HepG2 (cell line): ENCODE data around the gene KCTD18. TPM values are rescaled to one million over a fixed set of nuclear protein-coding genes. Genes with fewer than 3 reads are reported as not detected.

ENCODE experiments used
- ETV5 ChIP-seq: IDR thresholded peaks from 2 replicates; pipeline ENCODE4 v1.6.1; 2018; ENCODE audit warnings: missing biosample characterization, missing genetic modification reagents, inconsistent platforms, borderline replicate concordance
- FIP1L1 ChIP-seq: fragments of 200-400 bp; formaldehyde crosslinking; IDR thresholded peaks from 2 replicates; pipeline ENCODE4 v1.6.1; 2018; ENCODE audit warnings: low read depth, mild to moderate bottlenecking, low read length, moderate library complexity, borderline replicate concordance; ENCODE audit not compliant: insufficient read depth
- HIVEP1 ChIP-seq: sonication (generic); formaldehyde crosslinking; IDR thresholded peaks from 2 replicates; pipeline ENCODE4 v1.4.0; 2020; ENCODE audit warnings: mild to moderate bottlenecking, missing genetic modification reagents
- KLF9 ChIP-seq: IDR thresholded peaks from 2 replicates; pipeline ENCODE4 v1.6.1; 2016; ENCODE audit warnings: low read depth
- KMT2B ChIP-seq: IDR thresholded peaks from 2 replicates; pipeline ENCODE4 v1.6.1; 2016; ENCODE audit warnings: missing genetic modification reagents, missing compliant biosample characterization
- MIER2 ChIP-seq: IDR thresholded peaks from 2 replicates; pipeline ENCODE4 v1.6.1; 2016; ENCODE audit warnings: missing biosample characterization, missing genetic modification reagents
- MXI1 ChIP-seq: IDR thresholded peaks from 3 replicates; pipeline ENCODE4 v1.6.1; 2012; ENCODE audit warnings: low read depth, low read length, inconsistent platforms, borderline replicate concordance
- NFE2 ChIP-seq: sonication (generic); formaldehyde crosslinking; IDR thresholded peaks from 2 replicates; pipeline ENCODE4 v1.4.0; 2020; ENCODE audit warnings: missing genetic modification reagents
- NFYB ChIP-seq: sonication (generic); formaldehyde crosslinking; IDR thresholded peaks from 2 replicates; pipeline ENCODE4 v1.4.0; 2020; ENCODE audit warnings: missing genetic modification reagents
- NR3C1 ChIP-seq: sonication (generic); formaldehyde crosslinking; IDR thresholded peaks from 2 replicates; pipeline ENCODE4 v1.4.0; 2020; ENCODE audit warnings: missing genetic modification reagents
- RFXAP ChIP-seq: sonication (generic); formaldehyde crosslinking; IDR thresholded peaks from 2 replicates; pipeline ENCODE4 v1.4.0; 2020; ENCODE audit warnings: missing genetic modification reagents, borderline replicate concordance
- RNF2 ChIP-seq: fragments of 450-650 bp; conservative IDR thresholded peaks from 2 replicates; pipeline ENCODE4 v1.6.1; 2016; ENCODE audit warnings: low read depth
- RORA ChIP-seq: sonication (generic); formaldehyde crosslinking; IDR thresholded peaks from 2 replicates; pipeline ENCODE4 v1.5.0; 2020; ENCODE audit warnings: mild to moderate bottlenecking, missing genetic modification reagents, moderate library complexity
- SCMH1 ChIP-seq: sonication (generic); formaldehyde crosslinking; IDR thresholded peaks from 2 replicates; pipeline ENCODE4 v1.9.0; 2021; ENCODE audit warnings: missing genetic modification reagents, mild to moderate bottlenecking, borderline replicate concordance
- SIX4 ChIP-seq: sonication (generic); formaldehyde crosslinking; IDR thresholded peaks from 2 replicates; pipeline ENCODE4 v1.4.0; 2020; ENCODE audit warnings: missing genetic modification reagents
- SNAI1 ChIP-seq: sonication (generic); formaldehyde crosslinking; IDR thresholded peaks from 2 replicates; pipeline ENCODE4 v1.5.0; 2020; ENCODE audit warnings: mild to moderate bottlenecking, missing genetic modification reagents, borderline replicate concordance
- SRF ChIP-seq: IDR thresholded peaks from 2 replicates; pipeline ENCODE4 v1.6.1; 2011; ENCODE audit warnings: mild to moderate bottlenecking, low read depth, low read length, moderate library complexity
- SRY ChIP-seq: sonication (generic); formaldehyde crosslinking; IDR thresholded peaks from 2 replicates; pipeline ENCODE4 v1.8.0; 2022; ENCODE audit warnings: mild to moderate bottlenecking, missing genetic modification reagents
- STAT5B ChIP-seq: sonication (generic); formaldehyde crosslinking; IDR thresholded peaks from 2 replicates; pipeline ENCODE4 v1.4.0; 2020; ENCODE audit warnings: missing genetic modification reagents
- TEAD2 ChIP-seq: sonication (generic); formaldehyde crosslinking; IDR thresholded peaks from 2 replicates; pipeline ENCODE4 v1.9.0; 2021; ENCODE audit warnings: missing genetic modification reagents
- TOE1 ChIP-seq: sonication (generic); formaldehyde crosslinking; IDR thresholded peaks from 2 replicates; pipeline ENCODE4 v1.4.0; 2020; ENCODE audit warnings: mild to moderate bottlenecking, missing genetic modification reagents
- ZFP41 ChIP-seq: sonication (generic); formaldehyde crosslinking; IDR thresholded peaks from 2 replicates; pipeline ENCODE4 v1.4.0; 2020; ENCODE audit warnings: mild to moderate bottlenecking, missing genetic modification reagents, borderline replicate concordance
- ZIK1 ChIP-seq: sonication (generic); formaldehyde crosslinking; IDR thresholded peaks from 2 replicates; pipeline ENCODE4 v1.5.0; 2020; ENCODE audit warnings: mild to moderate bottlenecking, low read depth, missing genetic modification reagents, borderline replicate concordance
- ZNF20 ChIP-seq: sonication (generic); formaldehyde crosslinking; IDR thresholded peaks from 2 replicates; pipeline ENCODE4 v1.4.0; 2020; ENCODE audit warnings: mild to moderate bottlenecking, moderate library complexity, missing genetic modification reagents
- ZNF234 ChIP-seq: sonication (generic); formaldehyde crosslinking; conservative IDR thresholded peaks from 2 replicates; pipeline ENCODE4 v1.5.1; 2020; ENCODE audit warnings: mild to moderate bottlenecking, missing genetic modification reagents
- ZNF33B ChIP-seq: sonication (generic); formaldehyde crosslinking; IDR thresholded peaks from 2 replicates; pipeline ENCODE4 v1.5.1; 2020; ENCODE audit warnings: mild to moderate bottlenecking, missing genetic modification reagents
- ZNF558 ChIP-seq: sonication (generic); formaldehyde crosslinking; IDR thresholded peaks from 2 replicates; pipeline ENCODE4 v1.9.0; 2022; ENCODE audit warnings: mild to moderate bottlenecking, missing genetic modification reagents, borderline replicate concordance
- ZNF816 ChIP-seq: sonication (generic); formaldehyde crosslinking; IDR thresholded peaks from 2 replicates; pipeline ENCODE4 v1.8.0; 2022; ENCODE audit warnings: missing genetic modification reagents, mild to moderate bottlenecking, borderline replicate concordance
- polyA plus RNA-seq, 8 experiments: library from polyadenylated mRNA; depleted of rRNA in 3 of 8; stranded (reverse) in 7 of 8; unstranded in 1 of 8; fragments of >200 nt; fragmentation: Illumina TruSeq in 4 of 8; extraction: Trizol in 4 of 8; gene quantifications; 2 replicates each; pipeline versions ENCODE4 v1.2.1 to v1.2.3, GENCODE V29; 2011 to 2016; ENCODE audit warnings: low read depth in 4 of 8, missing spikeins in 1 of 8, mixed read lengths in 1 of 8; ENCODE audit not compliant: insufficient read depth in 1 of 8
- total RNA-seq, 5 experiments: library from RNA; depleted of rRNA; stranded (reverse); fragments of >200 nt; fragmentation: Illumina TruSeq; extraction: Trizol; gene quantifications; 2 replicates each; pipeline ENCODE4 v1.2.3, GENCODE V29; 2016; ENCODE audit warnings: low read depth in 1 of 5
- TF ChIP-seq, protein P1 (sequence below): sonication (generic); formaldehyde crosslinking; IDR thresholded peaks from 2 replicates; pipeline ENCODE4 v1.5.0; 2020; ENCODE audit warnings: mild to moderate bottlenecking, missing genetic modification reagents, moderate library complexity
- TF ChIP-seq, protein P2 (sequence below): sonication (generic); formaldehyde crosslinking; IDR thresholded peaks from 2 replicates; pipeline ENCODE4 v1.4.0; 2020; ENCODE audit warnings: mild to moderate bottlenecking, missing genetic modification reagents, borderline replicate concordance
- TF ChIP-seq, protein P3 (sequence below): IDR thresholded peaks from 2 replicates; pipeline ENCODE4 v1.6.1; 2016; ENCODE audit warnings: missing compliant biosample characterization, missing genetic modification reagents, borderline replicate concordance

Gene KCTD18
- total and polyA plus RNA-seq, 2 of the 13 experiments (the other 11 are each of a cell fraction or from before 2014, with no cell fraction given), result 2.2 to 7.1 TPM

DNA sequence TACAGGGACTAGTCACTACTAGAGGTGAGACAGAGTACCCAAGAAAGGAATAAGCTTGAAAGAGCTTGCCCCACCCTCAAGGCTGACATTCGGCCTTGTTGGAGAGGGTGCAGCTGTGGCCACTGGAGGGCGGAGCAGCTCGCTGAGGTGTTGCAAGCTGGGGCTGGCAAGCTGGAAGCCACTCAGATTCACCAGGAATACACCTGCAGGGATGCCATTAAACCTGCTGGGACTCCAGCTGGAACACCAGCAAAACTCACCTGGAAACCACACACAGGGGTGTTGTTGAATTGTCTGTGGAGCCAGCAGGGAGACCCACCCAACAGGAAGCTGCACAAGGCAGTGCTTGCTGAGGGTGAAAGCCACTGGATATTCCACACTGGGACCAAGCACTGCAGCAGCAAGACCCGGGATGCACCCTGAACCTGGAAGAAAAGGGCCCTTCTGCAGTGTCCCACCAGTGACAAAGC lies 26.1 kb downstream of the KCTD18 start (continued):
- TF ChIP-seq KMT2B (CRISPR knock-in tag) (no peak), FIP1L1 (no peak), STAT5B (CRISPR knock-in tag) (no peak), NR3C1 (CRISPR knock-in tag) (no peak), ZNF234 (no peak), ZNF33B (CRISPR knock-in tag) (no peak), MIER2 (CRISPR knock-in tag) (no peak), SRY (CRISPR knock-in tag) (no peak), NFYB (CRISPR knock-in tag) (no peak), ZNF816 (CRISPR knock-in tag) (no peak), SIX4 (no peak), SCMH1 (CRISPR knock-in tag) (no peak), ZNF20 (CRISPR knock-in tag) (no peak), RFXAP (no peak; the same call in 1 of the 2 replicates), SNAI1 (no peak), SRF (no peak), NFE2 (CRISPR knock-in tag) (no peak), MXI1 (no peak), ZFP41 (no peak), TEAD2 (CRISPR knock-in tag) (no peak), TOE1 (CRISPR knock-in tag) (no peak), RNF2 (no peak), RORA (CRISPR knock-in tag) (no peak), ZNF558 (CRISPR knock-in tag) (no peak), ETV5 (CRISPR knock-in tag) (no peak), ZIK1 (CRISPR knock-in tag) (no peak), HIVEP1 (CRISPR knock-in tag) (no peak), KLF9 (no peak)
- TF ChIP-seq, protein P1, sequence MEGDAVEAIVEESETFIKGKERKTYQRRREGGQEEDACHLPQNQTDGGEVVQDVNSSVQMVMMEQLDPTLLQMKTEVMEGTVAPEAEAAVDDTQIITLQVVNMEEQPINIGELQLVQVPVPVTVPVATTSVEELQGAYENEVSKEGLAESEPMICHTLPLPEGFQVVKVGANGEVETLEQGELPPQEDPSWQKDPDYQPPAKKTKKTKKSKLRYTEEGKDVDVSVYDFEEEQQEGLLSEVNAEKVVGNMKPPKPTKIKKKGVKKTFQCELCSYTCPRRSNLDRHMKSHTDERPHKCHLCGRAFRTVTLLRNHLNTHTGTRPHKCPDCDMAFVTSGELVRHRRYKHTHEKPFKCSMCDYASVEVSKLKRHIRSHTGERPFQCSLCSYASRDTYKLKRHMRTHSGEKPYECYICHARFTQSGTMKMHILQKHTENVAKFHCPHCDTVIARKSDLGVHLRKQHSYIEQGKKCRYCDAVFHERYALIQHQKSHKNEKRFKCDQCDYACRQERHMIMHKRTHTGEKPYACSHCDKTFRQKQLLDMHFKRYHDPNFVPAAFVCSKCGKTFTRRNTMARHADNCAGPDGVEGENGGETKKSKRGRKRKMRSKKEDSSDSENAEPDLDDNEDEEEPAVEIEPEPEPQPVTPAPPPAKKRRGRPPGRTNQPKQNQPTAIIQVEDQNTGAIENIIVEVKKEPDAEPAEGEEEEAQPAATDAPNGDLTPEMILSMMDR (CRISPR knock-in tag), result peak; percentile 90
- TF ChIP-seq, protein P2, sequence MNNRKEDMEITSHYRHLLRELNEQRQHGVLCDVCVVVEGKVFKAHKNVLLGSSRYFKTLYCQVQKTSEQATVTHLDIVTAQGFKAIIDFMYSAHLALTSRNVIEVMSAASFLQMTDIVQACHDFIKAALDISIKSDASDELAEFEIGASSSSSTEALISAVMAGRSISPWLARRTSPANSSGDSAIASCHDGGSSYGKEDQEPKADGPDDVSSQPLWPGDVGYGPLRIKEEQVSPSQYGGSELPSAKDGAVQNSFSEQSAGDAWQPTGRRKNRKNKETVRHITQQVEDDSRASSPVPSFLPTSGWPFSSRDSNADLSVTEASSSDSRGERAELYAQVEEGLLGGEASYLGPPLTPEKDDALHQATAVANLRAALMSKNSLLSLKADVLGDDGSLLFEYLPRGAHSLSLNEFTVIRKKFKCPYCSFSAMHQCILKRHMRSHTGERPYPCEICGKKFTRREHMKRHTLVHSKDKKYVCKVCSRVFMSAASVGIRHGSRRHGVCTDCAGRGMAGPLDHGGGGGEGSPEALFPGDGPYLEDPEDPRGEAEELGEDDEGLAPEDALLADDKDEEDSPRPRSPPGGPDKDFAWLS (CRISPR knock-in tag), result no peak
- TF ChIP-seq, protein P3, sequence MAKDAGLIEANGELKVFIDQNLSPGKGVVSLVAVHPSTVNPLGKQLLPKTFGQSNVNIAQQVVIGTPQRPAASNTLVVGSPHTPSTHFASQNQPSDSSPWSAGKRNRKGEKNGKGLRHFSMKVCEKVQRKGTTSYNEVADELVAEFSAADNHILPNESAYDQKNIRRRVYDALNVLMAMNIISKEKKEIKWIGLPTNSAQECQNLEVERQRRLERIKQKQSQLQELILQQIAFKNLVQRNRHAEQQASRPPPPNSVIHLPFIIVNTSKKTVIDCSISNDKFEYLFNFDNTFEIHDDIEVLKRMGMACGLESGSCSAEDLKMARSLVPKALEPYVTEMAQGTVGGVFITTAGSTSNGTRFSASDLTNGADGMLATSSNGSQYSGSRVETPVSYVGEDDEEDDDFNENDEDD (CRISPR knock-in tag), result no peak
